Panc1 (cell line): Measurements from ENCODE around the gene TTLL7. TPM values are rescaled to one million over a fixed set of nuclear protein-coding genes. Genes with fewer than 3 reads are reported as not detected.

ENCODE experiments used
- ATAC-seq: fragments of 200-7000 bp; cut with Tn5 transposase; 2 replicates; pipeline ENCODE4 v1.9.1; 2020; ENCODE audit warnings: mild to moderate bottlenecking, moderate library complexity
- BruUV-seq: library from RNA; stranded (reverse); fragments of 400-500 nt; replicated peaks from 2 replicates; lab custom pipeline; 2021; lab: Mats Ljungman, UMichigan
- CTCF ChIA-PET: fragments of 300-600 bp; sonication (Branson Sonifier 250); formaldehyde crosslinking; loops from one replicate; lab custom pipeline; 2022; ENCODE audit warnings: antibody characterized with exemption; lab: Charles Lee
- POLR2A ChIA-PET: fragments of 300-600 bp; sonication (Branson Sonifier 250); formaldehyde crosslinking; loops from one replicate; lab custom pipeline; 2022; ENCODE audit warnings: antibody characterized with exemption; lab: Charles Lee
- DNase-seq: peaks from one replicate; pipeline ENCODE4 v3.0.0-alpha.2; 2010; ENCODE audit warnings: low read depth, low spot score
- H3K27ac ChIP-seq: 2 replicates; pipeline ENCODE4 v1.5.1; 2011; ENCODE audit warnings: mild to moderate bottlenecking, low read length, inconsistent platforms
- H3K27me3 ChIP-seq: fragments of 200-500 bp; sonication (Bioruptor generic); 2 replicates; pipeline ENCODE4 v1.6.0; 2014; ENCODE audit warnings: low read length, inconsistent platforms; ENCODE audit not compliant: control insufficient read depth, insufficient read depth
- H3K36me3 ChIP-seq: fragments of 200-500 bp; sonication (Bioruptor generic); 2 replicates; pipeline ENCODE4 v1.5.1; 2014; ENCODE audit warnings: inconsistent platforms, mild to moderate bottlenecking, low read length, moderate library complexity; ENCODE audit not compliant: control insufficient read depth, insufficient read depth
- H3K4me1 ChIP-seq: 2 replicates; pipeline ENCODE4 v1.5.1; 2011; ENCODE audit warnings: inconsistent platforms, mild to moderate bottlenecking, low read length, moderate library complexity; ENCODE audit not compliant: control insufficient read depth, insufficient read depth
- H3K4me3 ChIP-seq, 2 experiments: 2 replicates each; pipeline ENCODE4 v1.5.1; 2011 to 2012; ENCODE audit warnings: low read depth in 2 of 2, low read length in 2 of 2, mild to moderate bottlenecking in 2 of 2, inconsistent platforms in 1 of 2, moderate library complexity in 1 of 2
- H3K9me3 ChIP-seq: fragments of 200-500 bp; sonication (Bioruptor generic); 2 replicates; pipeline ENCODE4 v1.5.1; 2014; ENCODE audit warnings: low read depth, mild to moderate bottlenecking, inconsistent platforms, low read length, moderate library complexity; ENCODE audit not compliant: control insufficient read depth, insufficient read depth
- POLR2AphosphoS5 ChIP-seq: IDR thresholded peaks from 2 replicates; pipeline ENCODE4 v1.6.1; 2012; ENCODE audit warnings: mild to moderate bottlenecking, low read depth, low read length, moderate library complexity
- SIN3A ChIP-seq: IDR thresholded peaks from 2 replicates; pipeline ENCODE4 v1.6.1; 2012; ENCODE audit warnings: low read depth, mild to moderate bottlenecking, low read length, moderate library complexity, borderline replicate concordance; ENCODE audit not compliant: insufficient read depth
- TCF7L2 ChIP-seq: IDR thresholded peaks from 2 replicates; pipeline ENCODE4 v1.6.1; 2011; ENCODE audit warnings: mild to moderate bottlenecking, low read depth, low read length, inconsistent platforms
- in situ Hi-C: cut with HindIII; loops from 2 replicates; pipeline ENCODE4 v1.10.0; 2016; ENCODE audit warnings: low sequenced_read_pairs, low pct_unique_long_range_greater_than_20kb
- intact Hi-C: fragments of 100-400 bp; cut with micrococcal nuclease; formaldehyde crosslinking; loops from one replicate; pipeline ENCODE4 v1.10.0; 2022; ENCODE audit not compliant: unreplicated experiment
- total RNA-seq: library from RNA; stranded (reverse); gene quantifications from one replicate; pipeline ENCODE4 v1.2.1, GENCODE V29; 2021; ENCODE audit not compliant: unreplicated experiment
- TF ChIP-seq, protein P1 (sequence below): fragments of 450-650 bp; IDR thresholded peaks from 2 replicates; pipeline ENCODE4 v1.5.1; 2017; ENCODE audit warnings: mild to moderate bottlenecking
- TF ChIP-seq, protein P2 (sequence below), 2 experiments: IDR thresholded peaks; 2 replicates each; pipeline ENCODE4 v1.6.1; 2011 to 2012; ENCODE audit warnings: low read depth in 2 of 2, control low read depth in 1 of 2, low read length in 1 of 2, mild to moderate bottlenecking in 1 of 2, moderate library complexity in 1 of 2; ENCODE audit not compliant: insufficient read depth in 1 of 2

The TTLL7 gene
- total RNA-seq, 1 experiment from 2014 or later = 31.4 TPM

DNA sequence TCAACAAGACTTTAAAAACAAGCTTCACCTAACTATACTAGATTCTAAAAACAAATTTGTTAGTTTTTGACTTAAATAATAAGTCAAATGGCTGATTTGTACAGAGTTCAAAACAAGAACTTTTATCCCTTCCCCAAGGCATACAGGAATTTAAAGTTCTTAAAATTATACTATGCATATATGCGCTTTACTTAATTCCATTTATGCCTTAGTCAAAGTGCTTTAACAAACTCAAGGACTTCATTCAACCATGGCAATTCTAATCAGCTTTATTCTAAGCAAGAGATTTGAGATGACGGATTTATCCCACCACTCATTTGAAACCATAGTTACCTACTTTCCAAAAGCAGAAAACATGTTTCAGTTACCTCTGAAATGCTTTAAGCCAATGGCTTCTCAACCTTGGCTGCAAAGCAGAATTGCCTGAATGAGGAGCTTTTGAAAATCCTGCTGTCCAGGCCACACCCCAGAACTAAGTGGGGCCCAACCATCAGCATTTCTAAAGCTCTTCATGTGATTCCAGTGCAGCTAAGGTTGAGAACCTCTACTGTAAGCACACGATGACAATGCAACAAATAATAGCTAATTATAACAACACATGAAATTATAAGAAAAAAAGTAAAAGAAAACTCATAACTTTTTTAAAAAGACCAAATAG is 44.6 kb downstream of the TTLL7 start:
- Histone ChIP-seq H3K4me3 (no peak overlapping the region), H3K4me1 (no peaks in the 10 kb centered on the region), H3K36me3 (no peaks in the 10 kb centered on the region), H3K27me3 (no peaks in the 10 kb centered on the region), H3K9me3 (no peaks in the 10 kb centered on the region), H3K27ac (no peak overlapping the region)
- TF ChIP-seq TCF7L2 (no peak), POLR2AphosphoS5 (no peak), SIN3A (no peak)
- TF ChIP-seq, protein P1, sequence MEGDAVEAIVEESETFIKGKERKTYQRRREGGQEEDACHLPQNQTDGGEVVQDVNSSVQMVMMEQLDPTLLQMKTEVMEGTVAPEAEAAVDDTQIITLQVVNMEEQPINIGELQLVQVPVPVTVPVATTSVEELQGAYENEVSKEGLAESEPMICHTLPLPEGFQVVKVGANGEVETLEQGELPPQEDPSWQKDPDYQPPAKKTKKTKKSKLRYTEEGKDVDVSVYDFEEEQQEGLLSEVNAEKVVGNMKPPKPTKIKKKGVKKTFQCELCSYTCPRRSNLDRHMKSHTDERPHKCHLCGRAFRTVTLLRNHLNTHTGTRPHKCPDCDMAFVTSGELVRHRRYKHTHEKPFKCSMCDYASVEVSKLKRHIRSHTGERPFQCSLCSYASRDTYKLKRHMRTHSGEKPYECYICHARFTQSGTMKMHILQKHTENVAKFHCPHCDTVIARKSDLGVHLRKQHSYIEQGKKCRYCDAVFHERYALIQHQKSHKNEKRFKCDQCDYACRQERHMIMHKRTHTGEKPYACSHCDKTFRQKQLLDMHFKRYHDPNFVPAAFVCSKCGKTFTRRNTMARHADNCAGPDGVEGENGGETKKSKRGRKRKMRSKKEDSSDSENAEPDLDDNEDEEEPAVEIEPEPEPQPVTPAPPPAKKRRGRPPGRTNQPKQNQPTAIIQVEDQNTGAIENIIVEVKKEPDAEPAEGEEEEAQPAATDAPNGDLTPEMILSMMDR = no peak
- TF ChIP-seq, protein P2, sequence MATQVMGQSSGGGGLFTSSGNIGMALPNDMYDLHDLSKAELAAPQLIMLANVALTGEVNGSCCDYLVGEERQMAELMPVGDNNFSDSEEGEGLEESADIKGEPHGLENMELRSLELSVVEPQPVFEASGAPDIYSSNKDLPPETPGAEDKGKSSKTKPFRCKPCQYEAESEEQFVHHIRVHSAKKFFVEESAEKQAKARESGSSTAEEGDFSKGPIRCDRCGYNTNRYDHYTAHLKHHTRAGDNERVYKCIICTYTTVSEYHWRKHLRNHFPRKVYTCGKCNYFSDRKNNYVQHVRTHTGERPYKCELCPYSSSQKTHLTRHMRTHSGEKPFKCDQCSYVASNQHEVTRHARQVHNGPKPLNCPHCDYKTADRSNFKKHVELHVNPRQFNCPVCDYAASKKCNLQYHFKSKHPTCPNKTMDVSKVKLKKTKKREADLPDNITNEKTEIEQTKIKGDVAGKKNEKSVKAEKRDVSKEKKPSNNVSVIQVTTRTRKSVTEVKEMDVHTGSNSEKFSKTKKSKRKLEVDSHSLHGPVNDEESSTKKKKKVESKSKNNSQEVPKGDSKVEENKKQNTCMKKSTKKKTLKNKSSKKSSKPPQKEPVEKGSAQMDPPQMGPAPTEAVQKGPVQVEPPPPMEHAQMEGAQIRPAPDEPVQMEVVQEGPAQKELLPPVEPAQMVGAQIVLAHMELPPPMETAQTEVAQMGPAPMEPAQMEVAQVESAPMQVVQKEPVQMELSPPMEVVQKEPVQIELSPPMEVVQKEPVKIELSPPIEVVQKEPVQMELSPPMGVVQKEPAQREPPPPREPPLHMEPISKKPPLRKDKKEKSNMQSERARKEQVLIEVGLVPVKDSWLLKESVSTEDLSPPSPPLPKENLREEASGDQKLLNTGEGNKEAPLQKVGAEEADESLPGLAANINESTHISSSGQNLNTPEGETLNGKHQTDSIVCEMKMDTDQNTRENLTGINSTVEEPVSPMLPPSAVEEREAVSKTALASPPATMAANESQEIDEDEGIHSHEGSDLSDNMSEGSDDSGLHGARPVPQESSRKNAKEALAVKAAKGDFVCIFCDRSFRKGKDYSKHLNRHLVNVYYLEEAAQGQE (IDR thresholded peaks at IDR 0.05; ENCODE audit: insufficient read depth in 1 of 2, low read depth in 2 of 2, low read length in 1 of 2) = no peak
- no TSS peak for BruUV-seq
- intact Hi-C loops (no loop called here), in situ Hi-C loops (no loop called here)
- ATAC-seq = no peak
- DNase-seq = no peak
- CTCF ChIA-PET = no interaction called here
- POLR2A ChIA-PET = interaction anchor here (0.5 to 0.7 kb wide), 2 partner anchors 27 to 57 kb away, joined by 4 to 6 read pairs; no protein-coding TSS in a partner anchor

DNA sequence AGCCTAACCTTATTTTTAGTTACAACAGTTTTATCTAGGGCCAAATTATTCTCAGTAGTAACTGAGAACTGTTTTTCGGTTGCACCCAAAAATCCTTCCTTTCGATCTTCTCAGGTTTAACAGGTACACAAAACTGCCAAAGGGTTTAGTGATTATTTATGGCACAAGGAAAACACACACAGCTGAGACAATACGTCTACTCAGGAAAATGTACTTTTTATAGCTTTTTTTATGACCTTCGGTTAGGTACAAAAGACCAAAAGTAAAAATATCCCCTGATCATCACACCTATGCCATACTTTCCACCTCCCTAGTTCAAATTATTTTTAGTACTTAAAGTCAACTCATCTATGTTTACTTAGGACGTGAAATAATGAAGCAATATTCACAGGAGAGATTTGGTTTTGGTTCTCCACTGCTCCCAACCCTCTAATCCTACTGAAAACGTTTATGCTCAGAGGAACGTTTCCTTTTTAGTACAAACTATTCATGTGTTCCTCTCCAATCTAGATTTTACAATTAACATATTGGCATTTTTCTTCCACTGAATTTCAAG is 48.7 kb downstream of the TTLL7 start:
- no TSS peak for BruUV-seq
- H3K4me1 ChIP-seq = no peaks in the 10 kb centered on the region
- no peaks in the 10 kb centered on the region for H3K27me3 ChIP-seq
- H3K27ac ChIP-seq = no peak overlapping the region
- ATAC-seq (no peak), DNase-seq (no peak)
- ChIA-PET POLR2A (no interaction called here), CTCF (no interaction called here)
- no peak for TF ChIP-seq POLR2AphosphoS5
- TF ChIP-seq, protein P1 = no peak
- no peak for TF ChIP-seq TCF7L2
- no peak for TF ChIP-seq SIN3A
- TF ChIP-seq, protein P2 (IDR thresholded peaks at IDR 0.05; ENCODE audit: insufficient read depth in 1 of 2, low read depth in 2 of 2, low read length in 1 of 2) = no peak
- intact Hi-C loops = no loop called here
- no peaks in the 10 kb centered on the region for H3K9me3 ChIP-seq
- H3K36me3 ChIP-seq = no peaks in the 10 kb centered on the region
- in situ Hi-C loops = no loop called here
- no peak overlapping the region for H3K4me3 ChIP-seq
